ENCODE measurements around the gene USP25.
A peak's percentile ranks its signal among the peaks of the same experiment; 100 is the strongest.

The USP25 gene

DNA sequence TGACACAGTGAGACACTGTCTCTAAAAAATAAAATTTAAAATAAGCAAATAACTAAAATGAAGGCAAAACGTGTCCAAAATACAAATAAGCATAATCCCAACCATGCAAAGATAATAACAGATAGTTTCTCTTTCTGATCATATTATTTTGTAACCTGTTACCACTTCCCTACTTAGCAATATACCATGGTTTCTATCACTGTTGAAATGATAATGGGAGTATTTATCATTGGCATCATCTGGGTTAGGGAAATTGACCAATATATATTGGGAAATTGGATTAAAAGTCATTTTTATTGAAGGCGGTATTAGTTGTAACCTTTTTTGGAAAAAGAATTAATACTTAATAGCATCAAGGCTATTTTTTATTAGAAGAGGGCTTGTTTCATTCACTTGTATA is 47.0 kb downstream of the USP25 start:
- Histone ChIP-seq H2AFZ (ENCODE audit: low read length, unreplicated experiment) (no peak overlapping the region), H3K27ac (ENCODE audit: low read depth, low read length) (no peak overlapping the region), H3K79me2 (ENCODE audit: control insufficient read depth, insufficient read depth, low read length, unreplicated experiment) (peaks cover 36% of the 10 kb centered on the region), H3K36me3 (ENCODE audit: insufficient read depth, low read length) (peaks cover 19% of the 10 kb centered on the region), H3K4me3 (ENCODE audit: low read depth, low read length) (no peak overlapping the region), H3K4me1 (ENCODE audit: control insufficient read depth, insufficient read depth, low read length, unreplicated experiment) (peaks cover 37% of the 10 kb centered on the region), H3K27me3 (ENCODE audit: insufficient read depth, low read length) (no peaks in the 10 kb centered on the region)

- H3K4me3 ChIP-seq (ENCODE audit: low read depth, low read length) = no peak overlapping the region
- H3K27ac ChIP-seq (ENCODE audit: low read depth, low read length) = no peak overlapping the region
- no peaks in the 10 kb centered on the region for H3K27me3 ChIP-seq (ENCODE audit: insufficient read depth, low read length)
- peaks cover 3% of the 10 kb centered on the region for H3K4me1 ChIP-seq (ENCODE audit: control insufficient read depth, insufficient read depth, low read length, unreplicated experiment)
- peaks cover 30% of the 10 kb centered on the region for H3K36me3 ChIP-seq (ENCODE audit: insufficient read depth, low read length)
- no peak overlapping the region for H2AFZ ChIP-seq (ENCODE audit: low read length, unreplicated experiment)
- H3K79me2 ChIP-seq (ENCODE audit: control insufficient read depth, insufficient read depth, low read length, unreplicated experiment) = peaks cover 16% of the 10 kb centered on the region
These were observed 52.2 kb downstream of the USP25 start for GRCh38 chr21:15781986-15782385.

DNA sequence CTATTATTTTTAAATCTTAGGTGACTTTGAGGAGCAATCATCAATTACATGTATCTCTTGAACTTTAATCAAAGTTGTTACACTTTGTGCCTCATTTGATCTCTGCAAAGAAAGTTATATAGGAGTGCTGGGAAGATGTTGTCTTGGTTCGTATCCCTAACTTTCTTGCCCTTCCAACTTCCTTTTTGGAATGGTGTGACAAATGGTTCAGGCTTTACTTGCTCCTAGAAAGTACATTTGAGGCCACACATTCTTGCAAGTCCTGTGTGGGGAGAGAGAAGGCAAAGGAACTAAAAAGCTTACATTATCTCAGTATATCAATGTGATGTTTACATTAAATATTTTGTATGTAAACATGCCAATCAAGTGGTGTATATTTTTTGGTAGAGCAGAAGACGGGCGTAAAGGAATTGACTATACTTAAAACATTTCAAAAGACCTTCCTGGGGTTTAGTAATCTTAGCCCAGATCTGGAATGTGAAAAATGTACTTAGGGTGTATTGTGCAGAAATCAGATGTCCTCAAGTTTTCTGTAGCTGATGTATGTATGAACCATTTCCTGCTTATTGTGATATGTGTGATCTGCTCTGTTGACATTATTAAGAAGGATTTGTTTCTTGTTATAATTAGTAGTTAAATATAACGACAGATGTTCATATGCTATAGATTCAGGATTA is 59.2 kb downstream of the USP25 start:
- Histone ChIP-seq H3K79me2 (ENCODE audit: control insufficient read depth, insufficient read depth, low read length, unreplicated experiment) (peaks cover 7% of the 10 kb centered on the region), H3K4me1 (ENCODE audit: control insufficient read depth, insufficient read depth, low read length, unreplicated experiment) (peaks cover 19% of the 10 kb centered on the region), H3K36me3 (ENCODE audit: insufficient read depth, low read length) (peaks cover 8% of the 10 kb centered on the region; the same call in 1 of the 2 replicates), H2AFZ (ENCODE audit: low read length, unreplicated experiment) (no peak overlapping the region), H3K27me3 (ENCODE audit: insufficient read depth, low read length) (no peaks in the 10 kb centered on the region), H3K4me3 (ENCODE audit: low read depth, low read length) (peak overlapping the region; percentile 31; the same call in 1 of the 2 replicates), H3K27ac (ENCODE audit: low read depth, low read length) (peak overlapping the region; percentile 46)

DNA sequence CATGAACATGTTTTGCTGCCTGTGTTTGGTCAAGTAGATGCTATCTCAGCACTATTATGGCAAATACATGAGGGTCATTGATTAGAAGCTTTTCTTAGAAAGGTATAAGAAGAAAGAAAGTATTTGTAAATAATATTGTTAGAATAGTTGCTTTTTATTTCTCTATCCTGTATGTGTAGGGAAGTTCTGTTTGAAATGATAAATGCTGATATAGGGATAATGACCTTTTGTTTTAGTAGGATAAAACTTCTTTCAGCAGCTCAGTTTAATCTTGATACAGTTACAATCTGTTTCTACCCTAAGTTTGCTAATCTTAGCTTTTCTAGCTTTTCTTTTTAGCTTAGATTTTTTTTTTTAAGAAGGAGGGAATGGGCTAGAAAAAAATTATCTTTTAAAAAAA is 63.3 kb downstream of the USP25 start:
- Histone ChIP-seq H3K36me3 (ENCODE audit: insufficient read depth, low read length) (peaks cover 8% of the 10 kb centered on the region; the same call in 1 of the 2 replicates), H3K27ac (ENCODE audit: low read depth, low read length) (no peak overlapping the region)

DNA sequence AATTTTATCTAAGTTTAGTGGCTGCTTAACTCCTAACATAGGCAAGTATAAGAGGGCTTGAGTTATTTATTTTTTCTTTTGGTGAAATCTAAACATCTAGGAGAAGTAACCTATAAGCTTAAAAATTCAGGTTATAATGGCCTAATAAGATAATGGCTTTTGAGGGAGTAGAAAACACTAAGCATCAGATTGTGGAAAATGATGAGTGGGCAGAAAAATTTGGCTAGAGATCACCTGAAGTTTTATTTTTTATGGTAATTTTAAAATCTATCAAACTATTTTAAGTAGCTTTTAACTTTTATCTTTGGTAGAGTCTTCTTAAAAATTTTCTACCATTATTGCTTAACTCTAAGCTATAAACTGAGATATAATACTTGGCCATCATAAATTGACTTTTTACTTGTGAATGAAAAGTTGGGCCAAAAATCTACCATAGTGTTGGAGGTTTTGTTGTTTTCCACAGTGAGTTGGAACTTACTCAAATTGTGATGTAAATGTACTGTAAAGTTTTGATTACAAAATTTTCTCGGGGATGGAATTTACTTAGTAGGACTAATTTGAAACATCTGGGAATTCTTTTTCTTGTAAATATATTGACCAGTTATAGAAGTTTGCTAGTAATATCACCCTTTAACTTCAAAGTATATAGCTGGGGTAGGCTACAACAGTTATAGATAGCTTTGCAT is 63.9 kb downstream of the USP25 start:
- Histone ChIP-seq H3K4me3 (ENCODE audit: low read depth, low read length) (no peak overlapping the region), H2AFZ (ENCODE audit: low read length, unreplicated experiment) (no peak overlapping the region), H3K27me3 (ENCODE audit: insufficient read depth, low read length) (no peaks in the 10 kb centered on the region), H3K4me1 (ENCODE audit: control insufficient read depth, insufficient read depth, low read length, unreplicated experiment) (peaks cover 33% of the 10 kb centered on the region), H3K27ac (ENCODE audit: low read depth, low read length) (no peak overlapping the region), H3K79me2 (ENCODE audit: control insufficient read depth, insufficient read depth, low read length, unreplicated experiment) (peaks cover 26% of the 10 kb centered on the region), H3K36me3 (ENCODE audit: insufficient read depth, low read length) (peaks cover 8% of the 10 kb centered on the region; the same call in 1 of the 2 replicates)

More for the DNA sequence above, 63.3 kb downstream of the USP25 start:
- Histone ChIP-seq H3K79me2 (ENCODE audit: control insufficient read depth, insufficient read depth, low read length, unreplicated experiment) (peaks cover 26% of the 10 kb centered on the region), H3K4me3 (ENCODE audit: low read depth, low read length) (no peak overlapping the region), H3K27me3 (ENCODE audit: insufficient read depth, low read length) (no peaks in the 10 kb centered on the region), H2AFZ (ENCODE audit: low read length, unreplicated experiment) (no peak overlapping the region), H3K4me1 (ENCODE audit: control insufficient read depth, insufficient read depth, low read length, unreplicated experiment) (peaks cover 39% of the 10 kb centered on the region)

GRCh38 chr21:15794277-15794912 is 64.6 kb downstream of the USP25 start:
- Histone ChIP-seq H3K79me2 (ENCODE audit: control insufficient read depth, insufficient read depth, low read length, unreplicated experiment) (peaks cover 26% of the 10 kb centered on the region), H2AFZ (ENCODE audit: low read length, unreplicated experiment) (no peak overlapping the region), H3K4me1 (ENCODE audit: control insufficient read depth, insufficient read depth, low read length, unreplicated experiment) (peaks cover 27% of the 10 kb centered on the region), H3K27me3 (ENCODE audit: insufficient read depth, low read length) (no peaks in the 10 kb centered on the region), H3K4me3 (ENCODE audit: low read depth, low read length) (no peak overlapping the region), H3K36me3 (ENCODE audit: insufficient read depth, low read length) (peaks cover 8% of the 10 kb centered on the region; the same call in 1 of the 2 replicates), H3K27ac (ENCODE audit: low read depth, low read length) (no peak overlapping the region)

DNA sequence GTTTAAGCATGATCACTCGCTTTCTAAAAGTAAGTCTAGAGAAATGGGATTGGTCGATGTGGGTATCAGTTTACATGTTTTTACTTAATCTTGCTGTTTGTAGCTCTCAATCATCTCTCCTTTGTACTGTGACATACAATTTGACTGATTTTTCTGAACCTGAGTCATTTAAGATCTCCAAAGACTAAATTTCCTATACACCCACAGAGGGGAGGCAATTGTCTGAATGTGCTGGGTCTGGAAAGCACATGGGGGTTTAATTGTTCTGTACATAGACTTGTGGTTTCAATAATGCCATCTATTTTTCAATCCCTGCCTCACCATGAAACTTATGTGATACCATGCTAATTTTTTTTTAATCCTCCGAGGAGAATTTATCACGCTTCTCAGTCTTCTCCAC is 65.8 kb downstream of the USP25 start:
- H3K4me3 ChIP-seq (ENCODE audit: low read depth, low read length) = no peak overlapping the region
- H3K27ac ChIP-seq (ENCODE audit: low read depth, low read length) = no peak overlapping the region
- no peak overlapping the region for H2AFZ ChIP-seq (ENCODE audit: low read length, unreplicated experiment)
- H3K27me3 ChIP-seq (ENCODE audit: insufficient read depth, low read length) = no peaks in the 10 kb centered on the region
- peaks cover 20% of the 10 kb centered on the region for H3K4me1 ChIP-seq (ENCODE audit: control insufficient read depth, insufficient read depth, low read length, unreplicated experiment)
- H3K79me2 ChIP-seq (ENCODE audit: control insufficient read depth, insufficient read depth, low read length, unreplicated experiment) = peaks cover 21% of the 10 kb centered on the region
- peaks cover 8% of the 10 kb centered on the region; the same call in 1 of the 2 replicates for H3K36me3 ChIP-seq (ENCODE audit: insufficient read depth, low read length)

GRCh38 chr21:15797577-15798363 is 68.0 kb downstream of the USP25 start:
- H3K27ac ChIP-seq (ENCODE audit: low read depth, low read length) = no peak overlapping the region
- H3K4me1 ChIP-seq (ENCODE audit: control insufficient read depth, insufficient read depth, low read length, unreplicated experiment) = peaks cover 22% of the 10 kb centered on the region
- no peak overlapping the region for H2AFZ ChIP-seq (ENCODE audit: low read length, unreplicated experiment)
- peaks cover 5% of the 10 kb centered on the region; the same call in 1 of the 2 replicates for H3K36me3 ChIP-seq (ENCODE audit: insufficient read depth, low read length)
- H3K4me3 ChIP-seq (ENCODE audit: low read depth, low read length) = no peak overlapping the region
- peaks cover 26% of the 10 kb centered on the region for H3K79me2 ChIP-seq (ENCODE audit: control insufficient read depth, insufficient read depth, low read length, unreplicated experiment)
- no peaks in the 10 kb centered on the region for H3K27me3 ChIP-seq (ENCODE audit: insufficient read depth, low read length)

- peaks cover 20% of the 10 kb centered on the region for H3K79me2 ChIP-seq (ENCODE audit: control insufficient read depth, insufficient read depth, low read length, unreplicated experiment)
These were observed 71.6 kb downstream of the USP25 start for GRCh38 chr21:15801352-15801863.

More at GRCh38 chr21:15801352-15801863, 71.6 kb downstream of the USP25 start:
- H3K27me3 ChIP-seq (ENCODE audit: insufficient read depth, low read length) = no peaks in the 10 kb centered on the region
- peaks cover 17% of the 10 kb centered on the region for H3K4me1 ChIP-seq (ENCODE audit: control insufficient read depth, insufficient read depth, low read length, unreplicated experiment)
- peaks cover 5% of the 10 kb centered on the region; the same call in 1 of the 2 replicates for H3K36me3 ChIP-seq (ENCODE audit: insufficient read depth, low read length)
- no peak overlapping the region for H2AFZ ChIP-seq (ENCODE audit: low read length, unreplicated experiment)
- no peak overlapping the region for H3K27ac ChIP-seq (ENCODE audit: low read depth, low read length)
- no peak overlapping the region for H3K4me3 ChIP-seq (ENCODE audit: low read depth, low read length)

All from ACC112 (cell line).